Measurements from ENCODE around the gene LDB2.

LDB2 gene

DNA sequence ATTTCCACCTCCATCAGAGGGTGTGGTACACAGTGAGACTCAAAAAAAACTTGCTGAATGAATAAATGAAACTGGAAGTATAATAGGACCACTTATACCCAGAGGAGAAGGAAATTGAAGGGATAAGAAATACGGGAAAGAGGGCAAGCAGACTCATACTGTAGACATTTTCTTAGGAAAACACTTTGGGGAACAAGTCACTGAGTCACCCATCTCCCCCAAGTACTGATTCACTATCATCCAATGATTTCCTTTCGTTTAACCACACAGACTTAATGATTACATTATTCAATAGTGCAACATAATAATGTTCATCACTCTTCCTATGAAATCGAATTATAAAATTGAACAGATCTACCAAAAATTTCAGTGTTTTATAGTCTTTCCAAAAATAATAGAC lies 97.1 kb downstream of the LDB2 start:
- Histone ChIP-seq H3K36me3 (ENCODE audit: insufficient read depth, low read length) (no peaks in the 10 kb centered on the region), H3K4me1 (ENCODE audit: insufficient read depth, low read length) (no peaks in the 10 kb centered on the region), H3K4me3 (ENCODE audit: low read length) (no peak overlapping the region), H3K9me3 (ENCODE audit: low read length) (no peaks in the 10 kb centered on the region), H2AFZ (ENCODE audit: low read depth, low read length) (no peak overlapping the region), H3K27me3 (ENCODE audit: insufficient read depth, low read length) (no peaks in the 10 kb centered on the region)

DNA sequence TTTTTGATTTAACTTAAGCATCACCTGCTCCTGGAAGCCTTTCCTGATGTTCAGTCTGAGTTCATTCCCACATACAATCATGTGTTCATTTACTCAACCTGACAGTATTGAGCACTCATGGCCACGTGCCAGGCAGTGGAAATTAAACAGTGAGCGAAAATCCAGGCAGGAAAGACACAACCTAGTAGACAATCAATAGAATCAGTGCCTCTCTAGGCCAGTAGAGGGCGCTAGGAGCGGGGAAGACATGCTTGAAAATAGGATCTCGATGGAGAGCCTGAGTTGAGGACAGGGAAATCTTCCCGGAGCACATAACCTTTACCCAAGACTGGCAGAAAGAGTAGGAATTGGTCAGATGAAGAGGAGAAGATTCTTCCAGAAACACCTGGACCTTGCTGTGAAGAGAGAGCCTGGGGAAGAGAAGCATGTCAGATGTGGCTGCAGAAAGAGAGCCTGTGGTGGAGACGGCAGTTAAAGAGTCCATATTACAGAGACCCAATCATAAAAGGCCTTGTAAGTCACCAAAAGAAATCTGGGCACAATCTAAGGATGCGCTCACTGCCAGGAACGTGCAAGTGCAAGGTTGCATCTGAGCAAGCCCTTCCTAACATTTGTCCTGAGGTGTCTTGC lies 103.5 kb downstream of the LDB2 start:
- Histone ChIP-seq H3K4me3 (ENCODE audit: low read length) (no peak overlapping the region), H2AFZ (ENCODE audit: low read depth, low read length) (no peak overlapping the region), H3K4me1 (ENCODE audit: insufficient read depth, low read length) (no peaks in the 10 kb centered on the region), H3K27me3 (ENCODE audit: insufficient read depth, low read length) (no peaks in the 10 kb centered on the region), H3K36me3 (ENCODE audit: insufficient read depth, low read length) (no peaks in the 10 kb centered on the region), H3K9me3 (ENCODE audit: low read length) (no peaks in the 10 kb centered on the region)

DNA sequence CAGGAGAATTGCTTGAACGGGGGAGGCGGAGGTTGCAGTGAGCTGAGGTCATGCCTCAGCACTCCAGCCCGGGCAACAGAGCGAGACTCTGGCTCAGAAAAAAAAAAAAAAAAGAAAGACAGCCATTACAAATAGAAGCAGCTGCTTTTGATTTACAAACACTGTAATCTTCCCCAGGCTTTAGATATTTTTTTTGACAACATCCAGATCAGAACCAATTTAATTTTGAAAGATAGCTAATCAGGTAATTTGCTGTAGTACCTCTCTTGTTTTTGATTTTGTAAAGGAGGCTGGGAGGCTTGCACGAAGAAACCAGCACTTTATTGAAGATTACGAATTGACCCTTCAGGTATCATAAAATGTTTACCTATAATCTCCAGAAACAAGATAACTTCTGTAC lies 107.0 kb downstream of the LDB2 start:
- Histone ChIP-seq H2AFZ (ENCODE audit: low read depth, low read length) (no peak overlapping the region), H3K4me1 (ENCODE audit: insufficient read depth, low read length) (peaks cover 7% of the 10 kb centered on the region), H3K36me3 (ENCODE audit: insufficient read depth, low read length) (no peaks in the 10 kb centered on the region), H3K9me3 (ENCODE audit: low read length) (no peaks in the 10 kb centered on the region), H3K4me3 (ENCODE audit: low read length) (no peak overlapping the region), H3K27me3 (ENCODE audit: insufficient read depth, low read length) (no peaks in the 10 kb centered on the region)

DNA sequence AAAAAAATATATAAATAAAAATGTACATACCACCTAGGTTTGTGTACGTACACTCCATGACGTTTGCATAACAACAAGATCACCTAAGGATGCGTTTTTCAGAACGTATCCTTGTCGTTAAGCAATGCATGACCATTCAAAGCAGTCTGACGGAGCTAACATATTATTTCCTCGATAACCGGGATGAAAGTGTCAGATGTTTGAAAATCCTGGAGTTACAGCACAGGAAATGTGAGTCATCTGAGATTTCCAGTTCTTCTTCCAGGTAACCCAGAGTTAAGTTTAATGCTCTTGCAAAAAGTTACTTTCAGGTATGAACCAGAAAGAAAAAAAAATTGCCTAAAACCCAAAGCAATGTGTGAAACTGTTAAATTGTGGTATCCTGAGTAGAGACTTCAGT lies 107.9 kb downstream of the LDB2 start:
- Histone ChIP-seq H3K27me3 (ENCODE audit: insufficient read depth, low read length) (no peaks in the 10 kb centered on the region), H3K4me3 (ENCODE audit: low read length) (no peak overlapping the region), H2AFZ (ENCODE audit: low read depth, low read length) (no peak overlapping the region), H3K4me1 (ENCODE audit: insufficient read depth, low read length) (peaks cover 7% of the 10 kb centered on the region), H3K9me3 (ENCODE audit: low read length) (no peaks in the 10 kb centered on the region), H3K36me3 (ENCODE audit: insufficient read depth, low read length) (no peaks in the 10 kb centered on the region)

- Histone ChIP-seq H3K4me3 (ENCODE audit: low read length) (no peak overlapping the region), H3K27me3 (ENCODE audit: insufficient read depth, low read length) (no peaks in the 10 kb centered on the region), H3K4me1 (ENCODE audit: insufficient read depth, low read length) (peaks cover 7% of the 10 kb centered on the region), H3K36me3 (ENCODE audit: insufficient read depth, low read length) (no peaks in the 10 kb centered on the region), H2AFZ (ENCODE audit: low read depth, low read length) (no peak overlapping the region), H3K9me3 (ENCODE audit: low read length) (no peaks in the 10 kb centered on the region)
Measured at GRCh38 chr4:16788868-16789267, 109.6 kb downstream of the LDB2 start.

- no peaks in the 10 kb centered on the region for H3K36me3 ChIP-seq (ENCODE audit: insufficient read depth, low read length)
- H2AFZ ChIP-seq (ENCODE audit: low read depth, low read length) = no peak overlapping the region
- no peaks in the 10 kb centered on the region for H3K9me3 ChIP-seq (ENCODE audit: low read length)
- H3K4me1 ChIP-seq (ENCODE audit: insufficient read depth, low read length) = peaks cover 17% of the 10 kb centered on the region
- H3K27me3 ChIP-seq (ENCODE audit: insufficient read depth, low read length) = no peaks in the 10 kb centered on the region
- no peak overlapping the region for H3K4me3 ChIP-seq (ENCODE audit: low read length)
Measured at GRCh38 chr4:16785793-16786527, 112.5 kb downstream of the LDB2 start.

- Histone ChIP-seq H3K9me3 (ENCODE audit: low read length) (no peaks in the 10 kb centered on the region), H3K4me3 (ENCODE audit: low read length) (no peak overlapping the region), H3K27me3 (ENCODE audit: insufficient read depth, low read length) (no peaks in the 10 kb centered on the region), H3K4me1 (ENCODE audit: insufficient read depth, low read length) (peaks cover 9% of the 10 kb centered on the region), H3K36me3 (ENCODE audit: insufficient read depth, low read length) (no peaks in the 10 kb centered on the region), H2AFZ (ENCODE audit: low read depth, low read length) (no peak overlapping the region)
Measured at GRCh38 chr4:16783119-16783518, 115.3 kb downstream of the LDB2 start.

DNA sequence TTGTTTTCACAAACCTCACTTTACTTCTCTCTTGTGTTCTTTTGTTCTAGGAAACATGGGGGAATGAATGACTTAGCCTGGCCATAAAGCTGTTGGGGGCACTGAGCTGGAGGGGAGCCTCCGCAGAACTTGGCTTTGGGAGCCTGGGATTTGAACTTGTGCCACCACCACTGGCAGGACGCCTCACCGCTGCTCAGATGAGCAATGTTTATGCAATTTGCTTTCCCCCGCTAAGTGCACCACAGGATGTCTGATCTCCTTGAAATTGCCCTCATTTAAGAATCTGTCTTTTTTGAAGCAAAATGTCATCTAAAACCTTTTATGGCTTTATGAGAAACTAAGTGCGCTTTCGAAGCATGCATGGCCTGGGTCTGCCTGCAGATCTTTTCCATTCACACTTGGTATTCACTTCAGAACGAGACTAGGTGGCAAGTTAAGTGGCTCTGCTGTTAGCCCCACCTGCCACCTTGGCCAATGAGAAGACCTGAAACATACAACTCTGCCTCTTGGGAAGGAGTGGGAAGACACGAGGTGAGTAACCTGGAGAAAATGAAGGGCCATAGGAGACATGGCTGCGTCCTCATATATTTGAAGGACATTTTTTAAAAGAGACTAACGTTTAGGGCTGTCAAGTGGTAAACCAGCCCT lies 119.3 kb downstream of the LDB2 start:
- Histone ChIP-seq H3K36me3 (ENCODE audit: insufficient read depth, low read length) (no peaks in the 10 kb centered on the region), H3K27me3 (ENCODE audit: insufficient read depth, low read length) (no peaks in the 10 kb centered on the region), H3K9me3 (ENCODE audit: low read length) (no peaks in the 10 kb centered on the region), H3K4me1 (ENCODE audit: insufficient read depth, low read length) (peaks cover 14% of the 10 kb centered on the region), H3K4me3 (ENCODE audit: low read length) (no peak overlapping the region), H2AFZ (ENCODE audit: low read depth, low read length) (no peak overlapping the region)

DNA sequence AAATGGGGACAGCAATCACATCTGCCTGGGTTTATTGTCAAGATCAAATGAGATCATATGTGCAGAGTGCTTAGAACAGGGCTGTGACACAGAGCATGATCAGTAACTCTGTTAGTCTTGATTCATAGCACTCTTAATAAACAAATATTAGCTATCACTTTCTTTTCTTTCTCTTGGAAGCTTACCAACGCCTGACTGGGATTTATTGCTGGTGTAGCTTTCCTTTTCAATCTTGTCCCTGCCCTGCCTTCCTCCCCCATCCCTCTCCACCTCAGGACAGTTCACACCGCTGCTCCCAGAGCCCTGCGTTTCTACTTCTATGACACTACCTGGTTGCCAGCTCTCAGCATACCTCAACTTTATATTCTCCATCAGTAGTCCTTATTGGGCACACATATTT lies 120.7 kb downstream of the LDB2 start:
- no peaks in the 10 kb centered on the region for H3K27me3 ChIP-seq (ENCODE audit: insufficient read depth, low read length)
- H2AFZ ChIP-seq (ENCODE audit: low read depth, low read length) = no peak overlapping the region
- H3K9me3 ChIP-seq (ENCODE audit: low read length) = no peaks in the 10 kb centered on the region
- H3K4me1 ChIP-seq (ENCODE audit: insufficient read depth, low read length) = peaks cover 5% of the 10 kb centered on the region
- no peaks in the 10 kb centered on the region for H3K36me3 ChIP-seq (ENCODE audit: insufficient read depth, low read length)
- no peak overlapping the region for H3K4me3 ChIP-seq (ENCODE audit: low read length)

- Histone ChIP-seq H3K36me3 (ENCODE audit: insufficient read depth, low read length) (no peaks in the 10 kb centered on the region), H3K4me1 (ENCODE audit: insufficient read depth, low read length) (peaks cover 5% of the 10 kb centered on the region), H2AFZ (ENCODE audit: low read depth, low read length) (no peak overlapping the region), H3K27me3 (ENCODE audit: insufficient read depth, low read length) (no peaks in the 10 kb centered on the region), H3K4me3 (ENCODE audit: low read length) (no peak overlapping the region), H3K9me3 (ENCODE audit: low read length) (no peaks in the 10 kb centered on the region)
Measured at GRCh38 chr4:16775411-16776154, 122.9 kb downstream of the LDB2 start.

GRCh38 chr4:16772366-16772850 lies 126.0 kb downstream of the LDB2 start:
- H3K27me3 ChIP-seq (ENCODE audit: insufficient read depth, low read length) = no peaks in the 10 kb centered on the region
- H3K4me3 ChIP-seq (ENCODE audit: low read length) = no peak overlapping the region
- no peaks in the 10 kb centered on the region for H3K36me3 ChIP-seq (ENCODE audit: insufficient read depth, low read length)
- H2AFZ ChIP-seq (ENCODE audit: low read depth, low read length) = no peak overlapping the region
- H3K4me1 ChIP-seq (ENCODE audit: insufficient read depth, low read length) = peaks cover 10% of the 10 kb centered on the region
- no peaks in the 10 kb centered on the region for H3K9me3 ChIP-seq (ENCODE audit: low read length)

GRCh38 chr4:16770710-16771285 lies 127.6 kb downstream of the LDB2 start:
- H3K4me3 ChIP-seq (ENCODE audit: low read length) = no peak overlapping the region
- no peaks in the 10 kb centered on the region for H3K27me3 ChIP-seq (ENCODE audit: insufficient read depth, low read length)
- peaks cover 7% of the 10 kb centered on the region for H3K4me1 ChIP-seq (ENCODE audit: insufficient read depth, low read length)
- no peak overlapping the region for H2AFZ ChIP-seq (ENCODE audit: low read depth, low read length)
- H3K9me3 ChIP-seq (ENCODE audit: low read length) = no peaks in the 10 kb centered on the region
- no peaks in the 10 kb centered on the region for H3K36me3 ChIP-seq (ENCODE audit: insufficient read depth, low read length)

- no peaks in the 10 kb centered on the region for H3K36me3 ChIP-seq (ENCODE audit: insufficient read depth, low read length)
- H3K4me1 ChIP-seq (ENCODE audit: insufficient read depth, low read length) = peaks cover 5% of the 10 kb centered on the region
- no peaks in the 10 kb centered on the region for H3K27me3 ChIP-seq (ENCODE audit: insufficient read depth, low read length)
- no peaks in the 10 kb centered on the region for H3K9me3 ChIP-seq (ENCODE audit: low read length)
- H2AFZ ChIP-seq (ENCODE audit: low read depth, low read length) = no peak overlapping the region
- H3K4me3 ChIP-seq (ENCODE audit: low read length) = no peak overlapping the region
Measured at GRCh38 chr4:16767861-16768260, 130.6 kb downstream of the LDB2 start.

Measured in neuron (in vitro differentiated cells).